Adipocyte (in vitro differentiated cells): ENCODE measurements around the gene ABCE1.

Source experiments
- DNase-seq: peaks from one replicate; pipeline ENCODE4 v3.0.0-alpha.2; 2015; ENCODE audit warnings: low read depth
- H3K27me3 ChIP-seq: replicated peaks from 2 replicates; pipeline ENCODE4 v1.7.0; 2013; ENCODE audit warnings: mild to moderate bottlenecking, low read length, moderate library complexity; ENCODE audit not compliant: control insufficient read depth, insufficient read depth
- H3K36me3 ChIP-seq: 2 replicates; pipeline ENCODE4 v1.7.0; 2013; ENCODE audit warnings: low read length, mild to moderate bottlenecking, moderate library complexity; ENCODE audit not compliant: control insufficient read depth, insufficient read depth, severe bottlenecking
- H3K4me1 ChIP-seq: 2 replicates; pipeline ENCODE4 v1.7.0; 2013; ENCODE audit warnings: mild to moderate bottlenecking, low read length, moderate library complexity; ENCODE audit not compliant: control insufficient read depth, insufficient read depth
- H3K4me3 ChIP-seq: 2 replicates; pipeline ENCODE4 v1.7.0; 2013; ENCODE audit warnings: mild to moderate bottlenecking, low read length, moderate library complexity
- H3K9ac ChIP-seq: 2 replicates; pipeline ENCODE4 v1.7.0; 2013; ENCODE audit warnings: mild to moderate bottlenecking, low read length, moderate library complexity
- H3K9me3 ChIP-seq: 2 replicates; pipeline ENCODE4 v1.7.0; 2013; ENCODE audit warnings: mild to moderate bottlenecking, low read length, moderate library complexity; ENCODE audit not compliant: control insufficient read depth

The ABCE1 gene

DNA sequence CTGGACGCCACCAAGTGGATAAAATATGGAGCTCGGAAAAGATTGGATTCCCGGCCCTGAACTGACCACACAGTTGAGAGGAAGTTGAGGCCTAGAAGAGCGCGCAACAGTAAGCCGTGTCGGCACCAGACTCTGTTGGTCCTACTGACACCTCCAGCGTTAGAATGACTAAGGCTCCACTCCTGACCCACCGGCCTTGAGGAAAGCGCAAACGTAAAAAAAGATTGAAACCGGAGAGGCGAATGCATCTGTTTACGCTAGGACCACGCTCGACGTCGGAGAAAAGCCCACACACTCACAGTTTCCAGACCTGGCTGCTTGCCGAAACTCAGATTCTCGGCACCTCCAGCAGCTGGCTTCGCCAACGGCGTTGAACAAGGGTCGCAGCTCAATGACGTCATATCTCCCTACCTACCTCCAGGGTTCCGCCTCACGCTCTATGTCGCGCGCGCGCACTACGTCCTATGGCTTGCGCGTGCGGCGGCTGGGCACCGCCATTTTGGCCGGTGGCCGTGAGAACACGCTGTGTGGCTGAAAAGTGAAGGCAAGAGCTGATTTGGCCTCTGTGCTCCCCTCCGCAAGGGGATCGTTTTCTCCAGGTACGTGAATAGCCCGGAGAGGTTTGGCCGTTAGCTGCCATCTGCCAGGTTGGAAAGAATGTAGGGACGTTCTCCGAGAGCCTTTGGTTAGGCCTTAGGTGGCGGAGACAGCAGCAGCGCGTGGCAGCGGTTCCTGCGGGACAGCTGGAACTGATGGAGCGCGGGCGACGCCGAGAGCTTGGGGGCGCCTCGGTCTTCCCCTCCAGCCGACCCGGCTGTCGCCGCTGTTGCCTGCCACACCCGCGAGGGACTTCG is at the start of gene ABCE1, which contains the start of gene ANAPC10:
TSS of gene ABCE1 (plus strand) at position 491 of the 854 bp plus-strand sequence. CDS start 6,102 bp downstream, outside the sequence.
TSS of gene ANAPC10 (minus strand) at position 376 of the 854 bp plus-strand sequence. CDS start 2,097 bp downstream, outside the sequence.
- peaks cover 14% of the 10 kb centered on the region for H3K9me3 ChIP-seq
- H3K36me3 ChIP-seq = peaks cover 27% of the 10 kb centered on the region
- H3K9ac ChIP-seq = peak within 1 kb of the TSS; percentile 99
- H3K27me3 ChIP-seq = no peaks in the 10 kb centered on the region
- DNase-seq = peak; percentile 100
- H3K4me1 ChIP-seq = peaks cover 32% of the 10 kb centered on the region
- H3K4me3 ChIP-seq = peak within 1 kb of the TSS; percentile 99

DNA sequence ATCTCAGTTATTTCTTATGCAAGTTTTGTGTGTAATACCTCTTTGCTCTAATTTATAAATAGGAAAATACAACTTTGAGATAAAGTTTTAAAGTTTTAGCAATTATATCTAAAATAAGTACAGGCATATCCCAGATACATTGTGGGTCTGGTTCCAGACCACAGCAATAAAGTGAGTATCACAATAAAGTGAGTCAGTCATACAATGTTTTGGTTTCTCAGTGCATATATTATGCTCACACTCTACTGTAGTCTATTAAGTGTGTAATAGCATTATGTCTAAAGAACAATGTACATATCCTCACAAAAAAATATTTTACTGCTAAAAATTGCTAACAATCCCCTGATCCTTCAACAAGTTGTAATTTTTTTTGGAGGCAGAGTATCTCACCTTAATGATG is 49.3 kb upstream of the ABCE1 start:
- no peaks in the 10 kb centered on the region for H3K9me3 ChIP-seq
- DNase-seq = no peak
- H3K4me1 ChIP-seq = peaks cover 11% of the 10 kb centered on the region
- H3K27me3 ChIP-seq = no peaks in the 10 kb centered on the region
- no peak overlapping the region for H3K4me3 ChIP-seq
- H3K36me3 ChIP-seq = peaks cover 11% of the 10 kb centered on the region
- H3K9ac ChIP-seq = no peak overlapping the region

DNA sequence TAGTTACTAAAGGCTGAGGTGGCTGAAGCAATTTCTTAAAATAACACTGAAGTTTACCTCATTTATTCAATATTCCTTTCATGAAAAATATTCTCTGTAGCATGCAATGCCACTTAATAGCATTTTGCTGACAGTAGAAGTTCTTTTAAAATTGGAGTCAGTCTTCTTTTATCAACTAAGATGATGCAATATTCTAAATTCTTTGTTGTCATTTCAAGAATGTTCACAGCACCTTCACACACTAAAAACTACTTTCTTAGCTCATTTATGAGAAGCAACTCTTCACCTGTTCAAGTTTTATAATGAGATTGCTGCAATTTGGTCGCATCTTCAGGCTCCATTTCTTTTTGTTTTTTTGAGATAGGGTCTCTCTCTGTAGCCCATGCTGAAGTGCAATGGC is 48.9 kb upstream of the ABCE1 start:
- Histone ChIP-seq H3K4me3 (no peak overlapping the region), H3K9ac (no peak overlapping the region), H3K9me3 (no peaks in the 10 kb centered on the region), H3K4me1 (peaks cover 11% of the 10 kb centered on the region), H3K27me3 (no peaks in the 10 kb centered on the region), H3K36me3 (peaks cover 11% of the 10 kb centered on the region)
- DNase-seq = no peak

DNA sequence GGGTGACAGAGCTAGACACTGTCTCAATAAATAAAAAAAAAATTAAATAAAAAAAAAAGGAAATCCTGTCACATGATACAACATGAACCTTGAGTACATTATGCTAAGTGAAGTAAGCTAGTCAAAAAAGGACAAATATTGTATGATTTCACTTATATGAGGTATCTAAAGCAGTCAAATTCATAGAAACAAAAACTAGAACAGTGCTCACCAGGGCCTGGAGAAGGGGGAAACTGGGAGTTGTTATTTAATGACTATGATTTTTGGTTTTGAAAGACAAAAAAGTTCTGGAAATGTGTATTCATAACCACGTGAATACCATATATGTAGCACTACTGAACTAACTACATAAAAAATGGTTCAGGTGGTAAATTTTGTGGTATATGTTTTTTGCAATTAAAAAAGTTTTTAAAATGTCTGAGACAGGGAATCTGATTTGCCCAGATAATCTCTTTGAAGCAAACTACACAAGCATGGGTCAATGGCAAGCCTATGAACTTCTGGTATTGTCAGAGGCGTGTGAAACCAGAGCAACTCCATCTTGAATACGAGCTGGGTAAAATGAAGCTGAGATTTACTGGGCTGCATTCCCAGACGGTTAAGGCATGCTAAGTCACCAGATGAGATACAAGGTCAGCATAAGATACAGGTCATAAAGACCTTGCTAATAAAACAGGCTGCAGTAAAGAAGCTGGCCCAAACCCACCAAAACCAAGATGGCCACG is 42.4 kb upstream of the ABCE1 start:
- H3K4me1 ChIP-seq = no peaks in the 10 kb centered on the region
- no peak overlapping the region for H3K9ac ChIP-seq
- no peak for DNase-seq
- H3K27me3 ChIP-seq = no peaks in the 10 kb centered on the region
- no peaks in the 10 kb centered on the region for H3K9me3 ChIP-seq
- no peak overlapping the region for H3K4me3 ChIP-seq
- H3K36me3 ChIP-seq = peaks cover 2% of the 10 kb centered on the region

DNA sequence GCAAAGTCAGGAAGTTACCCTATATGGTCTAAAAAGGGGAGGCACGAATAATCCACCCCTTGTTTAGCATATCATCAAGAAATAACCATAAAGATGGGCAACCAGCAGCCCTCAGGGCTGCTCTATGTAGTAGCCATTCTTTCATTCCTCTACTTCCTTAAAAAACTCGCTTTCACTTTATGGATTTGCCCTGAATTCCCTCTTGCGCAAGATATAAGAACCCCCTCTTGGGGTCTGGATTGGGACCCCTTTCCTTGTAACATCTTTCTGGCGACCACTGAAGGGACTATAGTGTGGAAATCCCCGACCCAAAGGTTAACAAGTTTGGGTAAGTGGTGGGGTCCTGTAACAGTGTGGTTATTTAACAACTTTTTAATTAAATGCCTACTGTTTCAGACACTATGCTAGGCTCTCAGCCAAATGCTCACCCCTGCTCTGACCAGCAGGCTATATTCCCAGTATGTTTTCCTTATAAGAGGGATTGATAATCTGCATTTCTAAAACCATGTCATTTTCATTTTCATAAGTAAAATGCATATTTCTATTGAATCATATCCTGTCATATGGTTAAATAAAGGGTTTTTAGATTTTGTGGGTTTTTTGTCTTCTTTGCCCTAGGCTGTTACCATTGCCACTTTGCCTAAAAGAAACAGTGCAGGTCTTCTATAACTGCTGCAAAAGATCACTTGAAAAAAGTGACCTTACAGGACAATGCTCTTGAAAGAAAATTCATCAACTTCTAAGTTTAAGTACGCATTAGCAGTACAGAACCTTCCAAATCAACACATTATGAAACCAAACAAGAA is 41.6 kb upstream of the ABCE1 start:
- H3K36me3 ChIP-seq = no peaks in the 10 kb centered on the region
- H3K4me3 ChIP-seq = no peak overlapping the region
- H3K4me1 ChIP-seq = no peaks in the 10 kb centered on the region
- no peaks in the 10 kb centered on the region for H3K27me3 ChIP-seq
- no peak overlapping the region for H3K9ac ChIP-seq
- no peaks in the 10 kb centered on the region for H3K9me3 ChIP-seq
- no peak for DNase-seq

DNA sequence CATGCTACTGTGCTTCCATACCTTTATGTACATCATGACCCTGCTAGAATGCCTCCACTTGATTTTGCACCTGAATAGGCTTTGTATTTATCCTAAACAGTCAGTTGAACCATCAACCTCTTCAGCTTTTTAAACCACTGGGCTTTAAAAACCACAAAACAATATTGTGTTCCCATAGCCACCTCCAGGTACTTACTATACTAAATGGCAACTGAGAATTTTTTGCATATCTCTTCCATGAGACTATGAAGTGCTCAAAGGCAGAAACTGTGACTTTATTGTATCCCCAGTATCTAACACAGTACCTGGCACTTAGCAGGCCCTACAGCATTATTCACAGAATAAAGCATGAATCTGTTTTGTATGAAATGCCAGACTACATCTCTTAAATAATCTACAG is 39.9 kb upstream of the ABCE1 start:
- no peaks in the 10 kb centered on the region for H3K36me3 ChIP-seq
- no peaks in the 10 kb centered on the region for H3K9me3 ChIP-seq
- H3K4me1 ChIP-seq = no peaks in the 10 kb centered on the region
- DNase-seq = no peak
- no peaks in the 10 kb centered on the region for H3K27me3 ChIP-seq
- no peak overlapping the region for H3K4me3 ChIP-seq
- H3K9ac ChIP-seq = no peak overlapping the region

DNA sequence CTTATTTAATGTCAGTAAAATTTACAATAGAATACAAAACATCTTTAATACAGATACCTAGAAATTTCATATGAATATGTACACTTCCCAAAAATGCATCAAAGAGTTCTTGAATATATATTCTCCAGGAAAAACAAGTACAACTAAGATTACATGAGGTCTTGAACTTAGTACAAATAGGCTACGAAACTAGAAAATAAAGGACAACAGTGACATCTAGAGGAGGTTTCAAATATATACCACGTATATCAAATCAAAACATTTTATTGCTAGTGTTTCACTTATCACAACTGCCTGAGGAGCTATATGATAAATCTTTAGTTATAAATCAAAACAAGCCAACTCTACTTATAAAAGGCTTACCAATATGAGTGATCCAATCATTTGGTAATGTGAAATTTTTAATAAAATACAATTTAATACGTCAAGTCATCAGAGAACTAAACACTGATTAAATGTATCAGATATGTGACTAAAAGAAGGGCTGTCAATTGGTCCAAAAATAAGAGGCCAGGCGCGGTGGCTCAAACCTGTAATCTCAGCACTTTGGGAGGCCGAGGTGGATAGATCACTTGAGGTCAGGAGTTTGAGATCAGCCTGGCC is 36.7 kb upstream of the ABCE1 start:
- peak; percentile 83 for DNase-seq
- Histone ChIP-seq H3K4me1 (peaks cover 12% of the 10 kb centered on the region), H3K9me3 (no peaks in the 10 kb centered on the region), H3K27me3 (no peaks in the 10 kb centered on the region), H3K36me3 (peaks cover 5% of the 10 kb centered on the region), H3K4me3 (no peak overlapping the region), H3K9ac (no peak overlapping the region)

DNA sequence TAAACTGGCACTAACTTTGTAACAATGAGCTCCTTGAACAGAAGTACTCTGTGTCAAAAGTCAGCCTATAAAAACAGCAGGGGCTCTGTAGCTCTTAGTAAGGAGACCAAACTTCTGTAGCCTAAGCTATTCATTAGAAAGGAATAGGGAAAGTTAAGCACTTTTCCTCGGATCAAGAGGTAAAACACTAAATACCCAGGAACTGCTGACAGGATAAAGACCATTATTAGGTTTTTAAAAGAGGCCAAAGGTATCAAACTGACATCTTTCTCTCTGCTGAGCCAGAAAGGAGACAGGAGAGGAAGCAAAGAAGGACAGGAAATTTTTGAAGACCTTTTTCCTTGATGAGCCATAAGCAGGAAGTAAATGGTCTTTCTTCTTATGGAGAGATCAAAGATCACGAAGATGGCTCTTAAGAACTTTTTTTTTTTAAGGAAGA is 32.0 kb upstream of the ABCE1 start:
- peaks cover 12% of the 10 kb centered on the region for H3K4me1 ChIP-seq
- H3K9ac ChIP-seq = peak overlapping the region; percentile 51
- H3K27me3 ChIP-seq = no peaks in the 10 kb centered on the region
- H3K36me3 ChIP-seq = peaks cover 8% of the 10 kb centered on the region
- no peaks in the 10 kb centered on the region for H3K9me3 ChIP-seq
- H3K4me3 ChIP-seq = no peak overlapping the region
- DNase-seq = no peak

DNA sequence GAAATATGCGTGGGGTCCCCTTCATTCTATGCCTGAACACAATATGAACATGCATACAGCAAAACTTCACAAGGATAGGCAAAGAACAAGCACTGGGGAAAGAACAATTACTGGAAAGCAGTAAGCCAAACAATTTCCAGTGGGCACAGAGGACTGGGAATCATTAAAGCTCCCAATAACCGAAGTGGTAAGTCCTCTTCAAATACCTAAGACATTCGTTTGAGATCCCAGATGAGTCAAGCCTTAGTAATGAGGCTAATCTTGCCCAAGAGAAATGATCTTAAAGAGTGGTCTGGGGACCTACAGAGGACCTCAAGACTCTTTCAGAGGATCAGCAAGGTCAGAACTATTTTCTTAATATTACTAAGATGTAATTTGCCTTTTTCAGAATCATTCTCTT is 28.8 kb upstream of the ABCE1 start:
- H3K9me3 ChIP-seq = no peaks in the 10 kb centered on the region
- peaks cover 12% of the 10 kb centered on the region for H3K4me1 ChIP-seq
- H3K27me3 ChIP-seq = no peaks in the 10 kb centered on the region
- H3K4me3 ChIP-seq = no peak overlapping the region
- peak; percentile 38 for DNase-seq
- no peak overlapping the region for H3K9ac ChIP-seq
- peaks cover 3% of the 10 kb centered on the region for H3K36me3 ChIP-seq

DNA sequence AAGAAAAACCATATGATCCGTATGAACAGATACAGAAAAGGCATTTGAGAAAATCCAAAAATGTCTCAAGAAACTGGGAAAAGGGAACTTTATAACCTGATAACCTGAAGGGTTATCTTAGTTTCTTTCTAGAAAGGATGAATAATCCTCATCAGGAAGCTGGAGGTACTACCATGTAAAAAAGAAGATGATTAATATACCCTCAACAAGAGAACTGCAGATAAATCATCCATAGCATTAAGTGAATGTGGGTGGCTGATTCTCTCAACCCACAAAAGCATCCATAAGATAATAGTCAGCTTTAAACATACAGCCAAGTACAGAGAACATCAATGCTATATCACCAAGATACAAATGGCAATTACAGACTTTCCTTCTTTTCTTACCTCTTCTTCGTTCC is 26.6 kb upstream of the ABCE1 start:
- H3K9me3 ChIP-seq = no peaks in the 10 kb centered on the region
- H3K4me1 ChIP-seq = peaks cover 4% of the 10 kb centered on the region
- H3K36me3 ChIP-seq = peaks cover 8% of the 10 kb centered on the region
- no peaks in the 10 kb centered on the region for H3K27me3 ChIP-seq
- no peak for DNase-seq
- H3K9ac ChIP-seq = no peak overlapping the region
- H3K4me3 ChIP-seq = no peak overlapping the region
